Smooth muscle cell (in vitro differentiated cells): ENCODE data around the gene TYW1. TPM values are rescaled to one million over a fixed set of nuclear protein-coding genes. Genes with fewer than 3 reads are reported as not detected.

Experiments used
- DNase-seq: peaks from one replicate; lab custom pipeline; 2025; ENCODE audit not compliant: unreplicated experiment; lab: John Stamatoyannopoulos, UW
- H2AFZ ChIP-seq: fragments of 200-600 bp; sonication (generic); 2 replicates; pipeline ENCODE4 v1.6.0; 2016; ENCODE audit warnings: antibody characterized with exemption, low read depth, mild to moderate bottlenecking
- H3F3A ChIP-seq: fragments of 200-600 bp; sonication (generic); 2 replicates; pipeline ENCODE4 v1.6.0; 2017; ENCODE audit warnings: antibody characterized with exemption, low read depth
- H3K27ac ChIP-seq: fragments of 200-600 bp; sonication (generic); 2 replicates; pipeline ENCODE4 v1.5.1; 2016; ENCODE audit warnings: low read depth, mild to moderate bottlenecking
- H3K27me3 ChIP-seq: fragments of 200-600 bp; sonication (generic); 2 replicates; pipeline ENCODE4 v1.6.1; 2016; ENCODE audit warnings: low read depth, mild to moderate bottlenecking
- H3K36me3 ChIP-seq: fragments of 200-600 bp; sonication (generic); 2 replicates; pipeline ENCODE4 v1.5.1; 2016; ENCODE audit warnings: low read depth
- H3K4me1 ChIP-seq: fragments of 200-600 bp; sonication (generic); 2 replicates; pipeline ENCODE4 v1.5.1; 2016; ENCODE audit warnings: low read depth
- H3K4me2 ChIP-seq: fragments of 200-600 bp; sonication (generic); 2 replicates; pipeline ENCODE4 v1.6.0; 2016; ENCODE audit warnings: mild to moderate bottlenecking
- H3K4me3 ChIP-seq: fragments of 200-600 bp; sonication (generic); 2 replicates; pipeline ENCODE4 v1.5.1; 2016; ENCODE audit warnings: mild to moderate bottlenecking
- H3K79me2 ChIP-seq: fragments of 200-600 bp; sonication (generic); 2 replicates; pipeline ENCODE4 v1.6.0; 2016; ENCODE audit warnings: low read depth, mild to moderate bottlenecking
- H3K9ac ChIP-seq: fragments of 200-600 bp; sonication (generic); 2 replicates; pipeline ENCODE4 v1.6.0; 2016; ENCODE audit warnings: low read depth
- H3K9me3 ChIP-seq: fragments of 200-600 bp; sonication (generic); replicated peaks from 2 replicates; pipeline ENCODE4 v1.5.1; 2016; ENCODE audit warnings: low read depth
- H4K20me1 ChIP-seq: fragments of 200-600 bp; sonication (generic); 2 replicates; pipeline ENCODE4 v1.6.0; 2016; ENCODE audit warnings: low read depth
- CTCF ChIP-seq: fragments of 200-600 bp; sonication (generic); IDR thresholded peaks from 2 replicates; pipeline ENCODE4 v1.5.1; 2017; ENCODE audit warnings: borderline replicate concordance, mild to moderate bottlenecking, antibody characterized with exemption; ENCODE audit not compliant: insufficient read depth, poor library complexity, severe bottlenecking
- WGBS: methylation state at CpG from one replicate; pipeline ENCODE4 v1.1.7; 2016; ENCODE audit warnings: low lambda C conversion rate; 5-methylcytosine and 5-hydroxymethylcytosine counted together
- polyA plus RNA-seq: library from polyadenylated mRNA; unstranded; fragments of >200 nt; fragmentation: Nextera tagmentation; extraction: Ambion mirVana; gene quantifications from 2 replicates; pipeline ENCODE4 v1.2.1, GENCODE V29; 2016
- total RNA-seq: library from RNA; depleted of rRNA; stranded (reverse); fragments of >200 nt; gene quantifications from 2 replicates; pipeline ENCODE4 v1.2.3, GENCODE V29; 2014

The TYW1 gene
- total and polyA plus RNA-seq, 2 experiments from 2014 or later: 12.4 to 42.5 TPM

- H3K36me3 ChIP-seq: peaks cover 7% of the 10 kb centered on the region
- no peak for DNase-seq
- H3K4me2 ChIP-seq: no peak overlapping the region
Measured at GRCh38 chr7:66950763-66951162, 45.9 kb upstream of the TYW1 start.

GRCh38 chr7:66952343-66953043 lies 44.1 kb upstream of the TYW1 start:
- H2AFZ ChIP-seq: no peak overlapping the region
- peaks cover 16% of the 10 kb centered on the region for H4K20me1 ChIP-seq
- H3K36me3 ChIP-seq: peaks cover 13% of the 10 kb centered on the region
- H3K27me3 ChIP-seq: no peaks in the 10 kb centered on the region
- WGBS: 77% methylated on average over 11 of the region's 11 CpGs
- TF ChIP-seq CTCF: no peak
- H3K27ac ChIP-seq: no peak overlapping the region
- no peaks in the 10 kb centered on the region for H3K4me1 ChIP-seq
- no peaks in the 10 kb centered on the region for H3K9me3 ChIP-seq
- no peaks in the 10 kb centered on the region for H3F3A ChIP-seq
- no peak overlapping the region for H3K4me3 ChIP-seq
- no peak overlapping the region for H3K4me2 ChIP-seq
- DNase-seq: no peak
- H3K79me2 ChIP-seq: no peaks in the 10 kb centered on the region
- no peak overlapping the region for H3K9ac ChIP-seq

More at GRCh38 chr7:66950763-66951162, 45.9 kb upstream of the TYW1 start:
- Histone ChIP-seq H3K9ac (no peak overlapping the region), H3K4me3 (no peak overlapping the region), H3K4me1 (no peaks in the 10 kb centered on the region), H3F3A (no peaks in the 10 kb centered on the region), H4K20me1 (peaks cover 26% of the 10 kb centered on the region), H3K27ac (peak overlapping the region; percentile 71), H3K9me3 (no peaks in the 10 kb centered on the region), H2AFZ (no peak overlapping the region), H3K79me2 (peaks cover 3% of the 10 kb centered on the region), H3K27me3 (no peaks in the 10 kb centered on the region)
- no peak for TF ChIP-seq CTCF
- WGBS: 63% methylated on average over 8 of the region's 8 CpGs

GRCh38 chr7:66953044-66953427 lies 43.6 kb upstream of the TYW1 start:
- Histone ChIP-seq H3K79me2 (no peaks in the 10 kb centered on the region), H3K9ac (no peak overlapping the region), H3K27ac (no peak overlapping the region), H4K20me1 (peaks cover 16% of the 10 kb centered on the region), H3F3A (no peaks in the 10 kb centered on the region), H3K36me3 (peaks cover 13% of the 10 kb centered on the region), H3K9me3 (no peaks in the 10 kb centered on the region), H3K4me2 (no peak overlapping the region), H3K4me3 (no peak overlapping the region), H2AFZ (no peak overlapping the region), H3K27me3 (no peaks in the 10 kb centered on the region), H3K4me1 (no peaks in the 10 kb centered on the region)
- no peak for DNase-seq
- WGBS: 95% methylated on average over 5 of the region's 5 CpGs
- no peak for TF ChIP-seq CTCF
